ENCODE data around the gene FOLR1.

The FOLR1 gene

GRCh38 chr11:72225411-72225951, 33.5 kb downstream of the FOLR1 start:
- Histone ChIP-seq H3K36me3 (ENCODE audit: control insufficient read depth, insufficient read depth, low read length, severe bottlenecking) (peaks cover 33% of the 10 kb centered on the region), H3K4me1 (ENCODE audit: control insufficient read depth, insufficient read depth, low read length) (peaks cover 18% of the 10 kb centered on the region), H3K27me3 (replicated peaks; ENCODE audit: control insufficient read depth, insufficient read depth, low read length) (no peaks in the 10 kb centered on the region), H3K4me3 (ENCODE audit: low read length) (peak overlapping the region; percentile 89), H3K9ac (ENCODE audit: low read length) (peak overlapping the region; percentile 94), H3K9me3 (ENCODE audit: control insufficient read depth, low read length) (no peaks in the 10 kb centered on the region)
- DNase-seq (ENCODE audit: low read depth) = peak; percentile 43

GRCh38 chr11:72226701-72227100, 34.8 kb downstream of the FOLR1 start:
- no peaks in the 10 kb centered on the region for H3K9me3 ChIP-seq (ENCODE audit: control insufficient read depth, low read length)
- DNase-seq (ENCODE audit: low read depth) = no peak
- no peaks in the 10 kb centered on the region for H3K27me3 ChIP-seq (replicated peaks; ENCODE audit: control insufficient read depth, insufficient read depth, low read length)
- no peak overlapping the region for H3K4me3 ChIP-seq (ENCODE audit: low read length)
- H3K36me3 ChIP-seq (ENCODE audit: control insufficient read depth, insufficient read depth, low read length, severe bottlenecking) = peaks cover 45% of the 10 kb centered on the region
- H3K4me1 ChIP-seq (ENCODE audit: control insufficient read depth, insufficient read depth, low read length) = peaks cover 18% of the 10 kb centered on the region
- no peak overlapping the region for H3K9ac ChIP-seq (ENCODE audit: low read length)

GRCh38 chr11:72227316-72228228, 35.6 kb downstream of the FOLR1 start:
- Histone ChIP-seq H3K36me3 (ENCODE audit: control insufficient read depth, insufficient read depth, low read length, severe bottlenecking) (peaks cover 54% of the 10 kb centered on the region), H3K4me1 (ENCODE audit: control insufficient read depth, insufficient read depth, low read length) (peaks cover 12% of the 10 kb centered on the region), H3K9ac (ENCODE audit: low read length) (peak overlapping the region; percentile 25), H3K27me3 (replicated peaks; ENCODE audit: control insufficient read depth, insufficient read depth, low read length) (no peaks in the 10 kb centered on the region), H3K9me3 (ENCODE audit: control insufficient read depth, low read length) (no peaks in the 10 kb centered on the region), H3K4me3 (ENCODE audit: low read length) (no peak overlapping the region)
- no peak for DNase-seq (ENCODE audit: low read depth)

- Histone ChIP-seq H3K9ac (ENCODE audit: low read length) (no peak overlapping the region), H3K27me3 (replicated peaks; ENCODE audit: control insufficient read depth, insufficient read depth, low read length) (no peaks in the 10 kb centered on the region), H3K4me1 (ENCODE audit: control insufficient read depth, insufficient read depth, low read length) (peaks cover 8% of the 10 kb centered on the region), H3K36me3 (ENCODE audit: control insufficient read depth, insufficient read depth, low read length, severe bottlenecking) (peaks cover 62% of the 10 kb centered on the region), H3K9me3 (ENCODE audit: control insufficient read depth, low read length) (no peaks in the 10 kb centered on the region), H3K4me3 (ENCODE audit: low read length) (no peak overlapping the region)
- no peak for DNase-seq (ENCODE audit: low read depth)
Measured at GRCh38 chr11:72228229-72228843, 36.4 kb downstream of the FOLR1 start.

- Histone ChIP-seq H3K9ac (ENCODE audit: low read length) (no peak overlapping the region), H3K27me3 (replicated peaks; ENCODE audit: control insufficient read depth, insufficient read depth, low read length) (no peaks in the 10 kb centered on the region), H3K9me3 (ENCODE audit: control insufficient read depth, low read length) (no peaks in the 10 kb centered on the region), H3K4me3 (ENCODE audit: low read length) (no peak overlapping the region), H3K36me3 (ENCODE audit: control insufficient read depth, insufficient read depth, low read length, severe bottlenecking) (peaks cover 67% of the 10 kb centered on the region), H3K4me1 (ENCODE audit: control insufficient read depth, insufficient read depth, low read length) (peaks cover 8% of the 10 kb centered on the region)
- no peak for DNase-seq (ENCODE audit: low read depth)
Measured at GRCh38 chr11:72228844-72229231, 36.9 kb downstream of the FOLR1 start.

- no peak overlapping the region for H3K4me3 ChIP-seq (ENCODE audit: low read length)
- H3K27me3 ChIP-seq (replicated peaks; ENCODE audit: control insufficient read depth, insufficient read depth, low read length) = no peaks in the 10 kb centered on the region
- no peak for DNase-seq (ENCODE audit: low read depth)
- H3K9ac ChIP-seq (ENCODE audit: low read length) = no peak overlapping the region
- peaks cover 8% of the 10 kb centered on the region for H3K4me1 ChIP-seq (ENCODE audit: control insufficient read depth, insufficient read depth, low read length)
- peaks cover 73% of the 10 kb centered on the region for H3K36me3 ChIP-seq (ENCODE audit: control insufficient read depth, insufficient read depth, low read length, severe bottlenecking)
- no peaks in the 10 kb centered on the region for H3K9me3 ChIP-seq (ENCODE audit: control insufficient read depth, low read length)
Measured at GRCh38 chr11:72229336-72229924, 37.5 kb downstream of the FOLR1 start.

GRCh38 chr11:72229925-72230763, 38.2 kb downstream of the FOLR1 start:
- Histone ChIP-seq H3K9ac (ENCODE audit: low read length) (no peak overlapping the region), H3K36me3 (ENCODE audit: control insufficient read depth, insufficient read depth, low read length, severe bottlenecking) (peaks cover 80% of the 10 kb centered on the region), H3K4me1 (ENCODE audit: control insufficient read depth, insufficient read depth, low read length) (peaks cover 8% of the 10 kb centered on the region), H3K4me3 (ENCODE audit: low read length) (no peak overlapping the region), H3K9me3 (ENCODE audit: control insufficient read depth, low read length) (no peaks in the 10 kb centered on the region), H3K27me3 (replicated peaks; ENCODE audit: control insufficient read depth, insufficient read depth, low read length) (no peaks in the 10 kb centered on the region)
- no peak for DNase-seq (ENCODE audit: low read depth)

GRCh38 chr11:72230764-72231365, 38.9 kb downstream of the FOLR1 start:
- H3K4me1 ChIP-seq (ENCODE audit: control insufficient read depth, insufficient read depth, low read length) = peaks cover under 1% of the 10 kb centered on the region
- no peaks in the 10 kb centered on the region for H3K9me3 ChIP-seq (ENCODE audit: control insufficient read depth, low read length)
- no peak overlapping the region for H3K9ac ChIP-seq (ENCODE audit: low read length)
- no peak overlapping the region for H3K4me3 ChIP-seq (ENCODE audit: low read length)
- H3K27me3 ChIP-seq (replicated peaks; ENCODE audit: control insufficient read depth, insufficient read depth, low read length) = no peaks in the 10 kb centered on the region
- DNase-seq (ENCODE audit: low read depth) = no peak
- H3K36me3 ChIP-seq (ENCODE audit: control insufficient read depth, insufficient read depth, low read length, severe bottlenecking) = peaks cover 85% of the 10 kb centered on the region

- no peaks in the 10 kb centered on the region for H3K27me3 ChIP-seq (replicated peaks; ENCODE audit: control insufficient read depth, insufficient read depth, low read length)
- H3K4me1 ChIP-seq (ENCODE audit: control insufficient read depth, insufficient read depth, low read length) = no peaks in the 10 kb centered on the region
- H3K9ac ChIP-seq (ENCODE audit: low read length) = no peak overlapping the region
- H3K4me3 ChIP-seq (ENCODE audit: low read length) = no peak overlapping the region
- DNase-seq (ENCODE audit: low read depth) = no peak
- peaks cover 91% of the 10 kb centered on the region for H3K36me3 ChIP-seq (ENCODE audit: control insufficient read depth, insufficient read depth, low read length, severe bottlenecking)
- H3K9me3 ChIP-seq (ENCODE audit: control insufficient read depth, low read length) = no peaks in the 10 kb centered on the region
Measured at GRCh38 chr11:72231396-72232259, 39.7 kb downstream of the FOLR1 start.

Data from adipocyte (in vitro differentiated cells).